Myocyte (in vitro differentiated cells): ENCODE measurements around the gene DEFB124. TPM values are rescaled to one million over a fixed set of nuclear protein-coding genes. Genes with fewer than 3 reads are reported as not detected.
A peak's percentile ranks its signal among the peaks of the same experiment; 100 is the strongest.
"Not testable (repeated sequence)": the region's sequence is repeated elsewhere in the genome, so short reads cannot be mapped to it uniquely, and the experiment has no call there.

Experiments
- DNase-seq: peaks from one replicate; pipeline ENCODE4 v3.0.0-alpha.2; 2012; ENCODE audit warnings: low read depth
- total RNA-seq: library from RNA; depleted of rRNA; stranded (reverse); fragments of >200 nt; gene quantifications from 2 replicates; pipeline ENCODE4 v1.2.3, GENCODE V29; 2014

DEFB124 gene
- total RNA-seq, 1 donor from 2014 or later = not detected

- DNase-seq = no peak
These were observed 14.2 kb upstream of the DEFB124 start for GRCh38 chr20:31489152-31489551.

GRCh38 chr20:31488115-31488514, 13.2 kb upstream of the DEFB124 start:
- DNase-seq = no peak

GRCh38 chr20:31485450-31486339, 10.8 kb upstream of the DEFB124 start:
- DNase-seq = peak; percentile 46

- DNase-seq = no peak
These were observed 9.1 kb upstream of the DEFB124 start for GRCh38 chr20:31484001-31484400.

GRCh38 chr20:31476643-31477215, 1.8 kb upstream of the DEFB124 start:
- DNase-seq = no peak

GRCh38 chr20:31476294-31476585, 1.3 kb upstream of the DEFB124 start:
- DNase-seq = no peak

GRCh38 chr20:31475472-31476293, 756 bp upstream of the DEFB124 start:
- DNase-seq = no peak

- DNase-seq = no peak
These were observed 860 bp downstream of the DEFB124 start for GRCh38 chr20:31474097-31474436.

- no peak for DNase-seq
These were observed 1.4 kb downstream of the DEFB124 start for GRCh38 chr20:31473331-31474096.

- DNase-seq = no peak
These were observed 2.3 kb downstream of the DEFB124 start for GRCh38 chr20:31472395-31473330.

- DNase-seq = not testable (repeated sequence)
These were observed 4.0 kb downstream of the DEFB124 start for GRCh38 chr20:31470946-31471345.

GRCh38 chr20:31454361-31454760, 20.6 kb downstream of the DEFB124 start:
- DNase-seq = no peak

GRCh38 chr20:31452575-31452974, 22.4 kb downstream of the DEFB124 start:
- DNase-seq = peak; percentile 70

GRCh38 chr20:31449511-31450414, 25.2 kb downstream of the DEFB124 start:
- no peak for DNase-seq

- no peak for DNase-seq
These were observed 28.7 kb downstream of the DEFB124 start for GRCh38 chr20:31446084-31446819.

GRCh38 chr20:31440012-31440659, 34.8 kb downstream of the DEFB124 start, which contains the start of gene DEFB123:
DEFB123 (plus strand) TSS chr20:31440632; CDS start chr20:31440699, 67 bp downstream.
- no peak for DNase-seq

- no peak for DNase-seq
These were observed 44.3 kb downstream of the DEFB124 start for GRCh38 chr20:31430568-31431115.
